Measurements from ENCODE around the gene GJA5. TPM values are rescaled to one million over a fixed set of nuclear protein-coding genes. Genes with fewer than 3 reads are reported as not detected.

GJA5 gene
- total RNA-seq, 1 experiment from 2014 or later = not detected

DNA sequence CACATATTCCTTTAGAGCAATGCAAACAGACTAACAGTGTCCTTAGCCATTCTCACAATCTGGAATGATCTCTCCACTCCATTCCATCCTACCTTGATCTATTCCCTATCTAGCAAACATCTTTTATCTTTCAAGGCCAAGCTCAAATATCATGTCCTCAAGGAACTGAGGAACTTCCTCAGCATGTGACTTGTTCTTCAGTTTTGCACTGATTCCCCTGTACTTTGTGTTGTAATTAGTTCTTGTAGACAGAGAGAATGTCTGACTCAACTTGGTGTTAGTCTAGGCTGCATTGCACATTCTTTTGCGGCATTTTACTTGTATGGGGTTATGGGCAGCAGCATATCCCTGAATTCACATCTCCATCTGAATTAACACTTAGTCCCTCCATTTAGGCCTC lies 31.5 kb upstream of the GJA5 start:
- Histone ChIP-seq H3K27me3 (ENCODE audit: low read length) (no peaks in the 10 kb centered on the region), H3K4me2 (ENCODE audit: low read depth, low read length, poor library complexity, severe bottlenecking) (no peak overlapping the region), H2AFZ (ENCODE audit: low read length) (no peak overlapping the region), H3K9me2 (replicated peaks; ENCODE audit: insufficient read depth, low read length) (no peaks in the 10 kb centered on the region), H3K79me2 (ENCODE audit: low read length) (no peaks in the 10 kb centered on the region), H3K36me3 (ENCODE audit: insufficient read depth, low read length) (no peaks in the 10 kb centered on the region), H3K9me3 (ENCODE audit: low read length) (no peaks in the 10 kb centered on the region), H3K4me3 (ENCODE audit: low read length) (no peak overlapping the region), H3K9ac (ENCODE audit: low read length) (no peak overlapping the region), H3K27ac (ENCODE audit: low read length) (no peak overlapping the region), H3K4me1 (ENCODE audit: low read length) (no peaks in the 10 kb centered on the region), H4K20me1 (ENCODE audit: insufficient read depth, low read depth, low read length) (no peaks in the 10 kb centered on the region)
- DNase-seq = no peak

DNA sequence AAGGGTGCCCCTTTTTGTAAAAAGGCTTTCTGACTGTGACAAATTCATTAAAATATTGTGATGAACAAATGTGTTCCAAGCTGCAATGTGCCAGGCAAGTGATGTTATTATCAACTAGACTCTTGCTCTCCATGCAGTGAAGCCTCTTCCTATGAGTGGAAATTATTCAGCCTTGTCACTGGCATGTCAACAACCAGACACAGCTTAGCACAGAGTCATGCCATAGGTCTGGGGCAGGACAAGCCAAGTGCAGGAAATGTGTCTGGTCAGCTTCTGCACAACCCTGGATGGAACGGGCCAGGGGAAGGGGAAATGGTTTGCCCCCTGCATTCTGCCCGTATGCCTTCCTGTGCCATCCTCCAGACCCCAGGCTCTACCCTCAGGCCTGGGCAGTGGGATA lies 27.4 kb upstream of the GJA5 start:
- no peak overlapping the region for H3K9ac ChIP-seq (ENCODE audit: low read length)
- no peaks in the 10 kb centered on the region for H3K4me1 ChIP-seq (ENCODE audit: low read length)
- no peak overlapping the region for H3K4me3 ChIP-seq (ENCODE audit: low read length)
- no peaks in the 10 kb centered on the region for H3K79me2 ChIP-seq (ENCODE audit: low read length)
- H3K4me2 ChIP-seq (ENCODE audit: low read depth, low read length, poor library complexity, severe bottlenecking) = no peak overlapping the region
- no peaks in the 10 kb centered on the region for H3K27me3 ChIP-seq (ENCODE audit: low read length)
- H2AFZ ChIP-seq (ENCODE audit: low read length) = no peak overlapping the region
- no peak for DNase-seq
- H3K9me2 ChIP-seq (replicated peaks; ENCODE audit: insufficient read depth, low read length) = no peaks in the 10 kb centered on the region
- H4K20me1 ChIP-seq (ENCODE audit: insufficient read depth, low read depth, low read length) = no peaks in the 10 kb centered on the region
- H3K9me3 ChIP-seq (ENCODE audit: low read length) = no peaks in the 10 kb centered on the region
- H3K36me3 ChIP-seq (ENCODE audit: insufficient read depth, low read length) = no peaks in the 10 kb centered on the region
- no peak overlapping the region for H3K27ac ChIP-seq (ENCODE audit: low read length)

DNA sequence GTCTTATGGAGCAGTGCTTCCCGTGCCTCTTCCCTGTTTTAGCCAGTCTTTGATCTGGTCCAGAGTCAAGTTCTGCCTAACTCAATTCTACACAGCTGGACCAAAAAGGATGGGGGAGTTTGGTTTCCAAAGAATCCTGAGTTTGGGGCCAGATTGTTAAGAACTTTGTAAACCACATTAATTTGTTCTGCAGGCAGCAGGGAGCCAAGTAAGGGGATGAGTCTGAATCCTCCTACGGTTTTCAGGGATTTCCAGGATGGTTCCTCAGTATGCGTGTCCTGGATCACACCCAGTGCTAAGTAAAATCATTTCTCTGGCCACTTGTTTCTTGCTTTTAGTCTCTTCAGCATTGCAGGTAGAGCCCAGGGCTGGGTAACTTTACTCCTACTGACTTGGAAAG lies 26.1 kb upstream of the GJA5 start:
- Histone ChIP-seq H4K20me1 (ENCODE audit: insufficient read depth, low read depth, low read length) (no peaks in the 10 kb centered on the region), H2AFZ (ENCODE audit: low read length) (no peak overlapping the region), H3K79me2 (ENCODE audit: low read length) (no peaks in the 10 kb centered on the region), H3K27ac (ENCODE audit: low read length) (no peak overlapping the region), H3K9me3 (ENCODE audit: low read length) (no peaks in the 10 kb centered on the region), H3K4me3 (ENCODE audit: low read length) (no peak overlapping the region), H3K9ac (ENCODE audit: low read length) (no peak overlapping the region), H3K4me2 (ENCODE audit: low read depth, low read length, poor library complexity, severe bottlenecking) (no peak overlapping the region), H3K4me1 (ENCODE audit: low read length) (no peaks in the 10 kb centered on the region), H3K27me3 (ENCODE audit: low read length) (no peaks in the 10 kb centered on the region), H3K9me2 (replicated peaks; ENCODE audit: insufficient read depth, low read length) (no peaks in the 10 kb centered on the region), H3K36me3 (ENCODE audit: insufficient read depth, low read length) (no peaks in the 10 kb centered on the region)
- no peak for DNase-seq

DNA sequence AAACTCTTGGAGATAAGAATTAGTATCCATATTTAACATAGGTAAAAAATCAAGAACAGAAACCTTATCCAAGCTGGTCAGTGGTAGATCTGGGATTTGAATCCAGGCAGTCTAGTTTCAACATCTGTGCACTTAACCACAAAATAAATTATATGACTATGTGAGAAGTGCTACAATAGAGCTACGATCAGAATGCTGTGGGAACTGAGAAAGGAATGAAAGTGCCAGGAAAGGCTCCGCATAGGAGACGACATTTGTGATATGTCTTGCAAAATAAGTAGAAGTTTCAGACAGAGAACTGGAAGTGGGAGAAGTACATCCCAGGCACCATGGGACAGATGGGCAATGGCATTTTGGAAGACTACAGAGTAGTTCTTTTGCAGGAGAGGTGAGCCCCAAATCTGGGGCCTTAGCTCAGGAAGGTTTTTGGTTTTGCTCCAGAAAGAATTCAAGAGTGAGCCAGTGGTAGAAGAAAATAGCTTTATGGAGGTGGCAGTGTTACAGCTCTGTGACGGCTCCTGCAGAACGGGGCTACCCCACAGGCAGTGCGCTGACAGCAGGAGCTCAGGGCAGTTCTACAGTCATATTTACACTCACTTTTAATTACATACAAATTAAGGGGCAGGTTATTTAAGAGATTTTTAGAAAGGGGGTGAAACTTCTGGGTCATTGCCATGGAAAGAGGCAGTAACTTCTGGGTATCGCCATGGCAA lies 25.5 kb upstream of the GJA5 start:
- Histone ChIP-seq H3K4me3 (ENCODE audit: low read length) (no peak overlapping the region), H3K9me3 (ENCODE audit: low read length) (no peaks in the 10 kb centered on the region), H3K9ac (ENCODE audit: low read length) (no peak overlapping the region), H2AFZ (ENCODE audit: low read length) (no peak overlapping the region), H3K4me2 (ENCODE audit: low read depth, low read length, poor library complexity, severe bottlenecking) (no peak overlapping the region), H3K27me3 (ENCODE audit: low read length) (no peaks in the 10 kb centered on the region), H3K79me2 (ENCODE audit: low read length) (no peaks in the 10 kb centered on the region), H3K36me3 (ENCODE audit: insufficient read depth, low read length) (no peaks in the 10 kb centered on the region), H3K27ac (ENCODE audit: low read length) (no peak overlapping the region), H4K20me1 (ENCODE audit: insufficient read depth, low read depth, low read length) (no peaks in the 10 kb centered on the region), H3K9me2 (replicated peaks; ENCODE audit: insufficient read depth, low read length) (no peaks in the 10 kb centered on the region), H3K4me1 (ENCODE audit: low read length) (no peaks in the 10 kb centered on the region)
- no peak for DNase-seq

DNA sequence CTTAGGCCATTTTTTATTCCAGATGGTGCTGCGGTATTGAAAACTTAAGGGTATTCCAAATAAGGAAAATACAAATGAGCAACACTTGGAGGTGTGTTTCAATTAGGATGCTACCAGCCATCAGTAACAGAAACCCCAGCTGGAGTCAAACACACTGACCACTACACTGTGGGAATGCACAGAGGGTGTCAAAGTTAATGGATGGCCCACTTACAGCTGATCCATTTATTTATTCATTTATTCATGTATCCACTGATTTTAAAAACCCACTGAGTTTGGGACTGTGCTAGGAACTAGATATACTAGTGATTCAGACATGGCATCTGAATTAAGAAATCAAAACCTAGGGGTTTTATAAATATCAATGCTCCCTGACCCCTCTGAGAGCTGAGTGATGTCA lies 24.5 kb upstream of the GJA5 start:
- no peak for DNase-seq
- Histone ChIP-seq H3K9me2 (replicated peaks; ENCODE audit: insufficient read depth, low read length) (no peaks in the 10 kb centered on the region), H3K4me2 (ENCODE audit: low read depth, low read length, poor library complexity, severe bottlenecking) (no peak overlapping the region), H3K9me3 (ENCODE audit: low read length) (no peaks in the 10 kb centered on the region), H3K36me3 (ENCODE audit: insufficient read depth, low read length) (no peaks in the 10 kb centered on the region), H3K4me3 (ENCODE audit: low read length) (no peak overlapping the region), H3K27me3 (ENCODE audit: low read length) (no peaks in the 10 kb centered on the region), H3K27ac (ENCODE audit: low read length) (no peak overlapping the region), H4K20me1 (ENCODE audit: insufficient read depth, low read depth, low read length) (no peaks in the 10 kb centered on the region), H2AFZ (ENCODE audit: low read length) (no peak overlapping the region), H3K4me1 (ENCODE audit: low read length) (no peaks in the 10 kb centered on the region), H3K9ac (ENCODE audit: low read length) (no peak overlapping the region), H3K79me2 (ENCODE audit: low read length) (no peaks in the 10 kb centered on the region)

DNA sequence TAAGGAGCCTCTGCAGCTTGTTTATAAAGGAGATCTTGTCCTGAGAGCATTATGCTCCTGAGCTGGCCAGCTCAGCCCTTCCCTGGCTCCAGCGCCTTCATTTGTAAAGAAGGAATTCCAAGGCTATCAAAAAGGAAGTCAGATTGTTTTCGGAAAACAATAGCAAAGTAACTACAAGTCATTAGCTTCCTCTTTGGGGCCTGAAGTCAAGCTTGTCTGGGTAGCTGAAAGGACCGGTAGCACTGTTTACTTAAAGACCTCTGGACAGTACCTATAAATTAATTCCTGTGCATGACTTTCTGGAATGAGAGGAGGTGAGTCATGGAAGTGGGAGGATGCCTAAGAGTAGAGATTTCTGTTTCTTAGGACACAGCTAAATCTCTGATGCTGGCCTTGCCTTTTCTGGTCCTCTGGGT lies 20.7 kb upstream of the GJA5 start:
- Histone ChIP-seq H3K9ac (ENCODE audit: low read length) (no peak overlapping the region), H3K4me1 (ENCODE audit: low read length) (no peaks in the 10 kb centered on the region), H3K27ac (ENCODE audit: low read length) (no peak overlapping the region), H3K27me3 (ENCODE audit: low read length) (no peaks in the 10 kb centered on the region), H2AFZ (ENCODE audit: low read length) (no peak overlapping the region), H3K9me2 (replicated peaks; ENCODE audit: insufficient read depth, low read length) (no peaks in the 10 kb centered on the region), H4K20me1 (ENCODE audit: insufficient read depth, low read depth, low read length) (no peaks in the 10 kb centered on the region), H3K79me2 (ENCODE audit: low read length) (no peaks in the 10 kb centered on the region), H3K9me3 (ENCODE audit: low read length) (no peaks in the 10 kb centered on the region), H3K36me3 (ENCODE audit: insufficient read depth, low read length) (no peaks in the 10 kb centered on the region), H3K4me3 (ENCODE audit: low read length) (no peak overlapping the region), H3K4me2 (ENCODE audit: low read depth, low read length, poor library complexity, severe bottlenecking) (no peak overlapping the region)
- DNase-seq = no peak

DNA sequence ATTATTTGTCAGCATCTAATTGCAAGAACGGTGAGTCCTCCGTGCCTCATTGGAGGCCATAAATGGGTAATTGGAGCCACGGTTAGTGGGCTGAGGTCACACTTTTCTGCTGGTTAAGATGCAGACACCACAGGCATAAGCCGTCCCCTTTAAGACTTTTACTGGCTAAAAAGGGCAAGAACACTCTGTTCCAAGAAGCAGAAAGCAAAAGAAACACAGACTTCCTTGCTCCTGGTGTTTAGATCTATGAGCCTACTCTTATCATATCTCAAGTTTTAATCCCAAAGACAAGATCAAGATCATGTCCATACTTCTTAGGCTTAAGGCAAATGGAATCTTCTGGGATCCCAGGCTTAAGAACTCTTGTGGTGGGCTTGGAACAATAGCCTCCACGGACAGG lies 17.3 kb upstream of the GJA5 start:
- Histone ChIP-seq H3K27ac (ENCODE audit: low read length) (no peak overlapping the region), H3K9ac (ENCODE audit: low read length) (no peak overlapping the region), H3K9me3 (ENCODE audit: low read length) (no peaks in the 10 kb centered on the region), H3K36me3 (ENCODE audit: insufficient read depth, low read length) (no peaks in the 10 kb centered on the region), H3K27me3 (ENCODE audit: low read length) (no peaks in the 10 kb centered on the region), H2AFZ (ENCODE audit: low read length) (no peak overlapping the region), H3K4me3 (ENCODE audit: low read length) (no peak overlapping the region), H3K4me2 (ENCODE audit: low read depth, low read length, poor library complexity, severe bottlenecking) (no peak overlapping the region), H3K9me2 (replicated peaks; ENCODE audit: insufficient read depth, low read length) (no peaks in the 10 kb centered on the region), H4K20me1 (ENCODE audit: insufficient read depth, low read depth, low read length) (no peaks in the 10 kb centered on the region), H3K79me2 (ENCODE audit: low read length) (no peaks in the 10 kb centered on the region), H3K4me1 (ENCODE audit: low read length) (no peaks in the 10 kb centered on the region)
- no peak for DNase-seq

DNA sequence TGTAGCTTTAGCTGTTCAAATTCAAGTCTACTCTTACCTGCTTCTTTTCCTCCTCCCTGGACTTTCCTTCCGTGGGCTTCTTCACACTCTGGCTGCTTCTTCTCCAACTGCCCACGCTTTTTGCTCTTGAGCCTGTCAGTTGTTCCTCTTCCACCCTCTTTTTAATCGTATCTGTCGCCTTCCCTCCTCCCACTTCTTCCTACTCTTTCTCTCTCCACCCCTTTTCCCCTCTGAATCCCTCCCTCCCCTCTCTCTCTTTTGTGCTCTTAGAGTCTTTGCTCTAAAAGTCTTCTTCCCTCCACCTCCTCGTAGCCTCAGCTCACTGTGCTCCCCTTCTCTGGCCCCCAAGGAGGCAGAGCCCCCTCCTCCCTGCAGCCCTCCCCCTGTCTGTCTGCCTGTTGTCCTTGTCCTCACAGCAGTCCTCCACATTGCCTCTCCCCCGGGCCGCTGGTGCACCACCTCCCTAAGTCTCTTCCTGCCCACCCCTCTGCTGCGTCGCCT lies 12.9 kb upstream of the GJA5 start:
- Histone ChIP-seq H4K20me1 (ENCODE audit: insufficient read depth, low read depth, low read length) (no peaks in the 10 kb centered on the region), H3K4me3 (ENCODE audit: low read length) (no peak overlapping the region), H3K9ac (ENCODE audit: low read length) (no peak overlapping the region), H3K9me2 (replicated peaks; ENCODE audit: insufficient read depth, low read length) (no peaks in the 10 kb centered on the region), H2AFZ (ENCODE audit: low read length) (no peak overlapping the region), H3K27ac (ENCODE audit: low read length) (no peak overlapping the region), H3K9me3 (ENCODE audit: low read length) (no peaks in the 10 kb centered on the region), H3K4me1 (ENCODE audit: low read length) (no peaks in the 10 kb centered on the region), H3K27me3 (ENCODE audit: low read length) (no peaks in the 10 kb centered on the region), H3K79me2 (ENCODE audit: low read length) (no peaks in the 10 kb centered on the region), H3K4me2 (ENCODE audit: low read depth, low read length, poor library complexity, severe bottlenecking) (no peak overlapping the region), H3K36me3 (ENCODE audit: insufficient read depth, low read length) (no peaks in the 10 kb centered on the region)
- DNase-seq = no peak
